GM18498 (cell line): ENCODE measurements around the gene EXOSC6.
"Not testable (repeated sequence)": the region's sequence is repeated elsewhere in the genome, so short reads cannot be mapped to it uniquely, and the experiment has no call there.

Source experiments
- ATAC-seq: cut with Tn5 transposase; IDR thresholded peaks from one replicate; pipeline ENCODE4 v1.9.1; 2021; ENCODE audit warnings: mild to moderate bottlenecking, moderate library complexity; ENCODE audit not compliant: unreplicated experiment

The EXOSC6 gene

DNA sequence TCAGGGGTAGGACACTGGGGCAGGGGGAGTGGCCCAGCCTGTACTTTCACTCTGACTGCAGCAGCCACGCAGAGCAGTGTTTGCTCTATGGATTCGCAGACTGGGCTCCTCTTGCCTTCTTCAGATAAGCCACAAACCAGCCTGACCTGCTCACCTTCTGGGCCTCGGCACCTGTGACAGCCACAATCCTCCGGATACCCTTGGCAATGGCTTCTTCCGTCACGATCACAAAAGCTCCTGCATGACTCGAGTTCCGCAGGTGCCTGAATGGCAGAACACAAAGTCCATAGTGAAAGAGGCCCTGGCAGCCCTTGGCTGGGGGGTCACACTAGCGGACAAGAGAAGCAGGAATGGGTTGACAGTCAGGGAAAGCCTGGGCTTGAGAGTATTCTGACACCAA is 3.8 kb upstream of the EXOSC6 start:
- no peak for ATAC-seq

DNA sequence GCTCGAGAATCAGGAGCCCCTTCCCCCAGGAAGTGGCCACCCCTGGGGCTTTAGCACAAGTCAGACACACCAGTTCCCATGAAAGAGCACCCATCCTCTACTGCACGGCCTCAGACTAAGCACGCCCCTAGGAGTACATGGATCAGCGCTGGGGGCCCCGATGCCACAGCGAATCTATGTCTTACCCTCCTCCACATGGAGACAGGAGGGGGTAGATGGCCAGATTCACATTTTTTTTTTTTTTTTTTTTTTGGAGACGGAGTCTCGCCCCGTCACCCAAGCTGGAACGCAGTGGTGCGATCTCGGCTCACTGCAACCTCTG is 3.2 kb upstream of the EXOSC6 start:
- ATAC-seq: no peak

DNA sequence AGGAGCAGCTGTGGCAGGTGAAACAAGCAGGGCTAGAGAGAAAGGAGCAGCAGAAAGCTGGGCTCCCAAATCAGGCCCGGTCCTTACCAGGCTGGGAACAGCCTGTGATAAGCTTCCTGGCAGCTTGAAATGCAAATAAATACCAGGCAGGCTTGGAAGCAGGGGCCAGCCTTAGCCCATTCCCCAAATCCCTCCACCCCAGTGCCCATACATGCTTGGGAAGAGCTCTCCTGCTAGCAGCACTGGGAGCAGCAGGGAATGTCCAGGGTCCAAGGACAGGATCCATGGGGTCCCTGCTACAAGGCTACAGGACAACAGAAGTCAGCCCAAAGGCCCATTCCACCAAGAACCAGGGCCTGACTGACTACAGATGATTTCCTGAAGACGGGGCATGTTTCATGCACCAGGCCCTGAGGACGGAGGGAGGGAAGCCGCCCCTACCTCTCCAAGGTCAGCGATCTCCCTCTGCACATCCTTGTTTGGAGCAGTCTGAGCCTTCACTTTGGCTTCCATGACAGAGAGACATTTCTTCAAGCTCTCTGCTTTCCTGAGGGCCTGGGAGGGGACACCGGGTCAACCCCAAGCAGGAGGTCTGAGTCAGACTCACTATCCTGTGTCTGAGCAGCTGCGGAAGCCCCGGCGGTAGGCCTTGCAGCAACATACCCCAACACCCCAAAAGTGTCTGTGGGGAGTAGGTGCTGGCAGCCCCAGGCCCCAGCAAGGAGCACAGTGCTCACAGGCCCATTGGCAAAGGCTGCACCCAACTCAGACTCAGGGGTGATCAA is 2.6 kb upstream of the EXOSC6 start:
- no peak for ATAC-seq

DNA sequence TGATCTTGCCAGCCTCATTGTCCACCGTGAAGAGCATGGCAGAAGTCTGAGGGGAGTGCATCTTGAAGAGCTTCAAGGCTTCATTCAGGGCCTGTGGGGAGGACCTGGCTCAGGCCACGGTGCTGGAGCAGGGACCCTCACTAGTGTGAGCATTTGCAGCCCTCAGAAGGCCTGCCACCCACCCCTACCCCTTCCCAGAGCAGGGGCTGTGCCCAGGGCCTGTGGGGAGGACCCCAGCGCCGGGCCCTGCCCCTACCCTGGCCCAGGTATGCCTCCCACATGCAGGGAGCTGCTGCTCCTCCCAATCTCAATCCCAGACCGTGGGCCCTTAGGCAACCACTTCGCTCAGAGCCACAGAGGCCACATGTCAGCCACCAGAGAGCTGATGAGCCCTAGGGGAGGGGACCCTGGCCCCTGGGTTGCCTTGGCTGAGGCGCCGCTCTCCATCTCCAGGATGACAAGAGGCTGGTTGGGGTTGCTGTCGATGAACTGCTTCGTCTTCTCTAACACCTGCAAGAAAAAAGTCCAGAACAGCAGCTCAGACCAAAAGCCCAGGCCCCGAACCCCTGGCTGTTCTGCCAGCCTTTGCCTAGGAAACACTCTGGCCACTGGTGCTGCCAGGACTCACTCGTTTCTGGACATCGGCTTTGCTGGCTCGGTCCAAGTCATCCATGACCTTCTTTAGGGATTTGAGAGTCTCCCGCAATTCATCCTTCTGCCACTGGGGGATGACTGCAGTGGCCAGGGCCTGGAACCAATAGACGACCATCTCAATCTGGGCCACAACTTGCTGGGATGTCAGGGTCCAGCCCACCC is 1.8 kb upstream of the EXOSC6 start:
- ATAC-seq: no peak

DNA sequence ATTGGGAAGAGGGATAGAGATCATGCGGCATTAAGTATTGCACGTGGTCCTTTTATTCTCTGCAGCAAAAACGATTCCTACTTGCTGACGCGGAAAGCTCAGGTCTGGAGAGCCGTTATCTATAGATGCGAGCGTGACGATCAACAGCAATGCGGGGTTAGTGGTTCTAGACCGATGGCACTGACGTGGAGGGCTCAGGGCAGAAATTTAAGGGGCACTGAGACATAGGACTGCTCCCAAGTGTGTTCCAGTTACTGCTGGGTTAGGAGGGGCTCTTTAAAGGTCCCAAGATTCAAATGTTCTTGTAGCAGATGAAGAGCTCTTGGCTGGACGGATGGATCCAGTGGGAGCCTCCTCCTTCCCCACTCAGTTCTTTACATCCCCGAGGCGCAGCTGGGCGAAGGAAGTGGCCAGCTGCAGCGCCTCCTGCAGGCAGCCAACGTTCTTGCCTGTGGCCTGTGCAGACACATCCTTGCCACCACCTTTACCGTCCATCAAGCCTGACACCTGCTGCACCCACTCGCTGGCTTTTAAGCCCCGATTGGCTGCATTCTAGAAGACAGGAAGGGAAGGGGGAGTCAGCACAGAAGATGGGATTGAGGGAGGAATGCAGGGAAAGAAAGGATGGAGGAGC is 732 bp upstream of the EXOSC6 start:
- no peak for ATAC-seq

DNA sequence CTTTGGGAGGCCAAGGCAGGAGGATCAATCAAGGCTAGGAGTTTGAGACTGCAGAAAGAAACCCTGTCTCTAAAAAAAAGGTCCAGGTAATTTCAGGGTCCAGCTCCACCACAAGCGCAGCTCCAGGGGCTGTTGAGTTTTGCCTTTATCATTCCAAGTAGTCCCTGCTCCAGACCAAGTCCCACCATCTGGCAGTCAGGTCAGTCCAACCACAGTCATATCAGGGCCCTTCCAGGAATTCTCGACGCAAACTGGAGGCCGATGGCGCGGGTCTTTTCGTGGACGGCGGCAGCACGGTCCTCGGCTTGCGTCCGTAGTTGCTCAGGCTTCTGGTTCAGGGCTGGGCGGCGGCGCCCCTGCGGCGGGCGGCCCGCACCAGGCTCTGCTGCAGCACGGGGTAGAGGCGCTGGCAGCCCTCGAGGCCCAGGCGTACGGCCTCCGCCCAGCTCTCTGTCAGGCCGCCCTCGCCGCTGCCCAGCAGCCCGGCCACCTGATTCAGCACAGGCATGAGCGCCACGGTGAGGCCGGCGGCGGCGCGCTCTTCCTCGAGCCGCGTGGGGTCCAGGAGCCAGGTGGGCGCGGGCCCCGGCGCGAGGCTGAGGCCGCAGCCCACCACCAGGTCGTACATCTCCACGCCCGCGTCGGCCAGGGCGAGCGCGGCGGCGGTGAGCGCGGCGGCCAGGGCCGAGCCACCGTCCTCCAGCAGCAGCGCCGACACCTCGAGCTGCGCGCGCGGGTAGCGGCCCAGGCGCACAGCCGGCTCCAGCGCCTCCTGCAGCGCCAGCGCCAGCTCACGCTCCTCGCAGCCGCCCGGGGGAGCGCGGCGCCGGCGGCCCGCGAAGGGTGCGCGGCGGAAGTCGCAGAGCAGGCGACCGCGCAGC is 752 bp downstream of the EXOSC6 start:
- peak; percentile 52 for ATAC-seq

DNA sequence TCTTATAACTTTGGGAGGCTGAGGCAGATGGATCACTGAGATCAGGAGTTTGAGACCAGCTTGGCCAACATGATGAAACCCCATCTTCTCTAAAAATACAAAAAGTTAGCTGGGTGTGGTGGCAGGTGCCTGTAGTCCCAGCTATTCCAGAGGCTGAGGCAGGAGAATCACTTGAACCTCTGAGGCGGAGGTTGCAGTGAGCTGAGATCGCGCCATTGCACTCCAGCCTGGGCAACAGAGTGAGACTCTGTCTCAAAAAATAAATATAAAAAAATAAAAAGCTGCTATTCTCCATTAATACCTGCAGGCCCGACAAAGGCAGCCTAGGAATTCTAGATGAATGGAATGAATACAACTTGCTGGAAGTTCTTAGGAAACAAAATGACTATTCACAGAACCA is 2.0 kb downstream of the EXOSC6 start:
- not testable (repeated sequence) for ATAC-seq

DNA sequence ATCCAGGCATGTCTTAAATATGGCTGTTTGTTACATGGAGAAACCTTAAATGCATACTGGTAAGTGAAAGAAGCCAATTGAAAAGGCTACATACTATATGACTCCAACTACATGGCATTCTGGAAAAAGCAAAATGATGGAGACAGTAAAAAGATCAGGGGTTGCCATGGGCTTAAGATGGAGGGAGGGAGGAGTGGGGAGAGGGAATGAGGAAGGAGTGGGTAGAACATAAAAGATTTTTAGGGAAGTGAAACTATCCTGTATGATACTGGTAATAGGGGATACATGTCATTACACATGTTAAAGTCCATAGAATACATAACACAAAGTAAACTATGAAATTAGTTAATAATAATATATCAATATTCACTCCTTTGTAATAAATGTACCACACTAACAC is 13.0 kb downstream of the EXOSC6 start:
- not testable (repeated sequence) for ATAC-seq

DNA sequence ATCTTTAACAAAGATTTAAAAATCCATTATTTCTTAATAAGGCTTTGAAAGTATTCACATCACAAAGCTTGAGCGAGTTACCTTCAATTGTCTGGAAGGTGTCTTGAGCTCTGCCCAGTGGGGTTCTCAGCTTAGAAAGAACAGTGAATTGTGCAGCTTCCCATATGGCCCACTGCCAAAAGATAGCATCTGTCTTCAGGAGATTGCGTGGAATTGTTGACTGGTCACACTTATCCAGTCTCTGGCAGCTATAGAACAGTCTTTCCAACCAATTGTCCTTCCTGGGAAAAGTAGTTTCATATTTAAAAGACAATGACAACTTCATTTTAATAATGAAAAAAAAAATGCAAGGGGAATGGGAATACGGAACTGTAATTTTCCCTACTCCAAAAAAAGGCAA is 19.9 kb downstream of the EXOSC6 start:
- not testable (repeated sequence) for ATAC-seq

DNA sequence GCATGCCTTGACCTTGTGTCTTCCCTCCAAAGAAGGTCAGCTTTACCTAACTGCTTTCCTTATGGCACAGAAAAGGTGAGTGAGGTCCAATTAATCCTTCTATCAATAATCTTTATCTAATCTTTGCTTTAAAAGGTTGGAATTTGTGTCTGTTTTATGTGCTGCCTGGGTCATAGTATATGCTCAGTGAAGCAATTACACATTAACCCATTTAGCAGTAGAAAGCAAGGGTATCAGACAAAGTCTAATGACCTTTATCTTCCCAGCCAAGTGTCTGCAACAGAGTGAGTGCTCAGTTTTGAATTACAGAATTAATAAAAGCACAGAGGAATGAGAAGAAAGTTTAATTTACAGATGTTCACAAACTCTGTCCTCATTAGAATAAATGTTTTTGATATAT is 25.7 kb downstream of the EXOSC6 start:
- not testable (repeated sequence) for ATAC-seq

DNA sequence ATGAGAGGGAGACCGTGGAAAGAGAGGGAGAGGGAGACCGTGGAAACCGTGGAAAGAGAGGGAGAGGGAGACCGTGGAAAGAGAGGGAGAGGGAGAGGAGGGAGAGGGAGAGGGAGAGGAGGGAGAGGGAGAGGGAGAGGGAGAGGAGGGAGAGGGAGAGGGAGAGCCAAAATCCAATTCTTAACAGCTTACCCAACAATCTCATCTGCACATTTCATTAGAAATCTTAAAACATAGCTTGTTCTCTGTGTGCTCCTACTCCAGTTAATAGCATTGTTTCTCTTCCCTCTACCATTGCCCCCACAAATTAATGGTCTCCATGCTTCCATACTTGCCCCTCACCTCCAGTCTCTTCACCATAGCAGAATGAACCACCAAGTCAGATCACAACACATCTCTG is 26.3 kb downstream of the EXOSC6 start:
- not testable (repeated sequence) for ATAC-seq

DNA sequence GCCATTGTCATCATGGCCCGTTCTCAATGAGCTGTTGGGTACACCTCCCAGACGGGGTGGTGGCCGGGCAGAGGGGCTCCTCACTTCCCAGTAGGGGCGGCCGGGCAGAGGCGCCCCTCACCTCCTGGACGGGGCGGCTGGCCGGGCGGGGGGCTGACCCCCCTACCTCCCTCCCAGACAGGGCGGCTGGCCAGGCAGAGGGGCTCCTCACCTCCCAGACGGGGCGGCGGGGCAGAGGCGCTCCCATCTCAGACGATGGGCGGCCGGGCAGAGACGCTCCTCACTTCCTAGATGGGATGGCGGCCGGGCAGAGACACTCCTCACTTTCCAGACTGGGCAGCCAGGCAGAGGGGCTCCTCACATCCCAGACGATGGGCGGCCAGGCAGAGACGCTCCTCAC is 27.1 kb downstream of the EXOSC6 start:
- not testable (repeated sequence) for ATAC-seq

DNA sequence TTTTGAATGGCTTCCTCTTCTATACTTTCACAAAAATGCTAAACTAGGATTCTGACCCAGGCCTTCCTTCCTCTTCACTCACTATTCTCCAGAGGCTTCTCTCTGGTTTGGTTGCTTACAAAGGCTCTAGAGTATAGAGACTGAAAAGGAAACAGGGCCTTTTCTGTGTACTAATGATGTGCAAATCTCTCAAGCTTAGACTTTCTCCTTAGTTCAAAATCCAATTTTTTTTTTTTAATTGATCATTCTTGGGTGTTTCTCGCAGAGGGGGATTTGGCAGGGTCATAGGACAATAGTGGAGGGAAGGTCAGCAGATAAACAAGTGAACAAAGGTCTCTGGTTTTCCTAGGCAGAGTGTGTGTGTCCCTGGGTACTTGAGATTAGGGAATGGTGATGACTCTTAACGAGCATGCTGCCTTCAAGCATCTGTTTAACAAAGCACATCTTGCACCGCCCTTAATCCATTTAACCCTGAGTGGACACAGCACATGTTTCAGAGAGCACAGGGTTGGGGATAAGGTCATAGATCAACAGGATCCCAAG is 27.7 kb downstream of the EXOSC6 start:
- ATAC-seq: not testable (repeated sequence)

DNA sequence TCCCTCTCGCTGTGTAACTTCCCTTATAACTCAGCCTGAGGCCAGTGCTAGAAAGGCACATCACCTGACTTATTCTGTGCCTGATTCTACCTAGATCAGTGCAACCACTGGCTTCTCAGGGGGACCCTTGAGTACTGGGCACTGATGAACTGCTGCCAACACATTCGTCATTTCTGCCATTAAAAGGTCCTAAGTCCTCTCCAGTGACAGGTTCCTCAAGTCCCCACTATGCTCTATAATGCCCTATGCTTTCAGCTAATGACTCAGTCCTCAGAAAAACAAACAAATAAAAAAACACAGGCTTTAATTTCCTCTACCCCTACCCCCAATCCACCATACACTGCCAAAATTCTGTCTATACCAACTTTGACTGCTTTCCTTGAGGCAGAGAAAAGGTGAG is 28.5 kb downstream of the EXOSC6 start:
- ATAC-seq: not testable (repeated sequence)

DNA sequence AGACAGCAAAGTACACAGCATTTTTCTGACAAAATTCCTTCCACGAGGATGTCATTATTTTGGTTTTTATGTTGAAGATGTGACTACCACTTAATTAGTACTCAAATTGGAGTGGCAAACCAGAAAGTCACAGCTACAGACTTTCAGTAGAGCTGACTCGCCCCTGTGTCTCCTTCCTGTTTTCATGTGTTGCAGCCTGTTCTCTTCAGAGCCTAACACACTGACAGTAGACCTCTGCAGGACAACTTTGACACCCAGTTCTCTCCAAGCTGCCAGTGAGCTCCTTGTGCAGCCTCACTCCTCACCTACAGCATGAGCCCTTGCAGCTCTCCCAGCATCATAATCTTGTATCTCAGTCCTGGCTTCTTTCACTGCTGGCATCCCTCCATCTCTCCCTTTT is 29.2 kb downstream of the EXOSC6 start:
- not testable (repeated sequence) for ATAC-seq

DNA sequence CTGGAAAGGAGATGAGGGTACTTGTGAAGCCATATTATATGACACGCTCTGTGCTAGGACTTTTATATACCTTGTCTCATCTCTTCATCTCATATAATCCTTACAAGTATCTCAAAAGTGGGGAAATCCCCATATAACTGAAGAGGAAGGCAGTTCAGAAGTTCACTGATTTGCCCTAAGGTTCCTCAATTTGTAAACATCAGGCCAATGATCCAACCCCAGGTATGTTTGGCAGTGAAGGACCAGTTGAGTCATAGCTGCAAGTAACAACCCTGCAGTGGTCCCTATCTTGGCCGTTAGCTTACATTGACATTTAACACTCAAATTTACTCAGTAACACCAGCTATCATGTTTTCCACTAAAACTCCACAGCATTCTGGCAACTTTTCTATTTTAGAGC is 33.2 kb downstream of the EXOSC6 start:
- ATAC-seq: not testable (repeated sequence)

DNA sequence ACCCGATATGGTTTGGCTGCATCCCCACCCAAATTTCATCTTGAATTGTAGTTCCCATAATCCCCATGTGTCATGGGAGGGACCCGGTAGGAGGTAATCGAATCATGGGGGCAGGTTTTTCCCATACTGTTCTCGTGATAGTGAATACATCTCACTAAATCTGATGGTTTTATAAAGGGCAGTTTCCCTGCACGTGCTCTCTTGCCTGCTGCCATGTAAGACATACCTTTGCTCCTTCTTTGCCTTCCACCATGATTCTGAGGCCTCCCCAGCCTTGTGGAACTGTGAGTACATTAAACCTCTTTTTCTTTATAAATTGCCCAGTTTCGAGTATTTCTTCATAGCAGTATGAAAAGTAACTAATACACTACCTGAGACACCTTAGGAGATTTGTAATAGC is 45.4 kb downstream of the EXOSC6 start:
- not testable (repeated sequence) for ATAC-seq

DNA sequence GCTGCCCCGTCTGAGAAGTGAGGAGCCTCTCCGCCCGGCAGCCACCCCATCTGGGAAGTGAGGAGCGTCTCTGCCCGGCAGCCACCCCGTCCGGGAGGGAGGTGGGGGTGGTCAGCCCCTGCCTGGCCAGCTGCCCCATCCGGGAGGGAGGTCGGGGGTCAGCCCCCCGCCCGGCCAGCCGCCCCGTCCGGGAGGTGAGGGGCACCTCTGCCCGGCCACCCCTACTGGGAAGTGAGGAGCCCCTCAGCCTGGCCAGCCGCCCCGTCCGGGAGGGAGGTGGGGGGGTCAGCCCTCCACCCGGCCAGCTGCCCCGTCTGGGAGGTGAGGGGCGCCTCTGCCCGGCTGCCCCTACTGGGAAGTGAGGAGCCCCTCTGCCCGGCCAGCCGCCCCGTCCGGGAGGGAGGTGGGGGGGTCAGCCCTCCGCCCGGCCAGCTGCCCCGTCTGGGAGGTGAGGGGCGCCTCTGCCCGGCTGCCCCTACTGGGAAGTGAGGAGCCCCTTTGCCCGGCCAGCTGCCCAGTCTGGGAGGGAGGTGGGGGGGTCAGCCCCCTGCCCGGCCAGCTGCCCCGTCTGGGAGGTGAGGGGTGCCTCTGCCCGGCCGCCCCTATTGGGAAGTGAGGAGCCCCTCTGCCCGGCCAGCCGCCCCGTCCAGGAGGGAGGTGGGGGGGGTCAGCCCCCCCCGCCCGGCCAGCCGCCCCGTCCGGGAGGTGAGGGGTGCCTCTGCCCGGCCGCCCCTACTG is 46.9 kb downstream of the EXOSC6 start:
- not testable (repeated sequence) for ATAC-seq

DNA sequence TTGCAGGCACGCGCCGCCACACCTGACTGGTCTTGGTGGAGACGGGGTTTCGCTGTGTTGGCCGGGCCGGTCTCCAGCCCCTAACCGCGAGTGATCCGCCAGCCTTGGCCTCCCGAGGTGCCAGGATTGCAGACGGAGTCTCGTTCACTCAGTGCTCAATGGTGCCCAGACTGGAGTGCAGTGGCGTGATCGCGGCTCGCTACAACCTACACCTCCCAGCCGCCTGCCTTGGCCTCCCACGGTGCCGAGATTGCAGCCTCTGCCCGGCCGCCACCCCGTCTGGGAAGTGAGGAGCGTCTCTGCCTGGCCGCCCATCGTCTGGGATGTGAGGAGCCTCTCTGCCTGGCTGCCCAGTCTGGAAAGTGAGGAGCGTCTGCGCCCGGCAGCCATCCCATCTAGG is 47.7 kb downstream of the EXOSC6 start:
- ATAC-seq: not testable (repeated sequence)

DNA sequence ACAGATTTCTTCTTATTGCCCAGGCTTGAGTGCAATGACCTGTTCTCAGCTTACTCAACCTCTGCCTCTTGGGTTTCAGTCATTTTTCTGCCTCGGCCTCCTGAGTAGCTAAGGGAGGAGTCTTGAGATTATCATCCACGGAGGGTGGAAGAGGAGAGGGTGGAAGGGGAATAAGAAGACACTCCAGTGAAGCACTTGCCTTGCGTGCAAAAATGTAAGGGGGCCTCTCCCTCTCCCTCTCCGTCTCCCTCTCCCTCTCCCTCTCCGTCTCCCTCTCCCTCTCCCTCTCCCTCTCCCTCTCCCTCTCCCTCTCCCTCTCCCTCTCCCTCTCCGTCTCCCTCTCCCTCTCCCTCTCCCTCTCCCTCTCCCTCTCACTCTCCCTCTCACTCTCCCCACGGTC is 48.2 kb downstream of the EXOSC6 start:
- ATAC-seq: not testable (repeated sequence)
